ENCODE measurements around the gene STON2. TPM values are rescaled to one million over a fixed set of nuclear protein-coding genes. Genes with fewer than 3 reads are reported as not detected.
A peak's percentile ranks its signal among the peaks of the same experiment; 100 is the strongest.

Gene STON2
- total and polyA plus RNA-seq, 2 of the 13 experiments (the other 11 are each of a cell fraction or from before 2014, with no cell fraction given), result 2.1 to 11.0 TPM

DNA sequence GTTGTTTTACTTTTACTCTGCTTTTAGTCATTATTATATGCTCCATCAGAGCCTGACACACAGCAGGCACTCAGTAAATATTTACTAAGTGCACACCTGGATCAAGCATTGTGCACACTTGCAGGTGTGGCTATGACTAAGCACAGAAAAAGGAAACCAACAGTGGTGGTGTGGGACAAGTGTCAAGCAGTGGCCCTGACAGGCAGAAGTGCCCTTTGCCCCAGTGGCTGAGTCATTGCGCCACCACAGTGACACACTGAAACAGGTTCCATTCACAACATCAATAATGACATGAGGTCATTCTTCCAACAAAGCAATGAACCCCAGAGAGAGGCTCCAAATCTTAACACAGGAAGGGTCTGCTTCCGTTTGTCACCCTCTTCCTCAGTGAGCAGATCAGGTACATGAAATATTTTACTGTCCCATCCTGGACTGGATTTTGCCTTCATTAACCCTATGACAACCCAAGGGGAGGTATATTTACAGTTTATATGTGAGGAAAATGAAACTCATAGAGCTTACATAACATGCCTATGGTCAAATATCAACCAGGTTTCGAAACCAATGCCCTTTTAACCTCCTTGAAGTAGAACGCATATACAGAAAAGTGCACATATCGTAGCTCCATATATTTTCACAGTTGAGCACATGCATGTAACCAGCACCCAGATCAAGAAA lies 96.7 kb downstream of the STON2 start (continued):
- TF ChIP-seq FOXK1 (CRISPR knock-in tag; IDR thresholded peaks at IDR 0.05; ENCODE audit: borderline replicate concordance, low read depth), result peak; percentile 94
- TF ChIP-seq SAFB2 (CRISPR knock-in tag; IDR thresholded peaks at IDR 0.05; ENCODE audit: borderline replicate concordance, low read depth), result no peak
- TF ChIP-seq REL (CRISPR knock-in tag; conservative IDR thresholded peaks at IDR 0.05), result no peak
- TF ChIP-seq, protein P1, sequence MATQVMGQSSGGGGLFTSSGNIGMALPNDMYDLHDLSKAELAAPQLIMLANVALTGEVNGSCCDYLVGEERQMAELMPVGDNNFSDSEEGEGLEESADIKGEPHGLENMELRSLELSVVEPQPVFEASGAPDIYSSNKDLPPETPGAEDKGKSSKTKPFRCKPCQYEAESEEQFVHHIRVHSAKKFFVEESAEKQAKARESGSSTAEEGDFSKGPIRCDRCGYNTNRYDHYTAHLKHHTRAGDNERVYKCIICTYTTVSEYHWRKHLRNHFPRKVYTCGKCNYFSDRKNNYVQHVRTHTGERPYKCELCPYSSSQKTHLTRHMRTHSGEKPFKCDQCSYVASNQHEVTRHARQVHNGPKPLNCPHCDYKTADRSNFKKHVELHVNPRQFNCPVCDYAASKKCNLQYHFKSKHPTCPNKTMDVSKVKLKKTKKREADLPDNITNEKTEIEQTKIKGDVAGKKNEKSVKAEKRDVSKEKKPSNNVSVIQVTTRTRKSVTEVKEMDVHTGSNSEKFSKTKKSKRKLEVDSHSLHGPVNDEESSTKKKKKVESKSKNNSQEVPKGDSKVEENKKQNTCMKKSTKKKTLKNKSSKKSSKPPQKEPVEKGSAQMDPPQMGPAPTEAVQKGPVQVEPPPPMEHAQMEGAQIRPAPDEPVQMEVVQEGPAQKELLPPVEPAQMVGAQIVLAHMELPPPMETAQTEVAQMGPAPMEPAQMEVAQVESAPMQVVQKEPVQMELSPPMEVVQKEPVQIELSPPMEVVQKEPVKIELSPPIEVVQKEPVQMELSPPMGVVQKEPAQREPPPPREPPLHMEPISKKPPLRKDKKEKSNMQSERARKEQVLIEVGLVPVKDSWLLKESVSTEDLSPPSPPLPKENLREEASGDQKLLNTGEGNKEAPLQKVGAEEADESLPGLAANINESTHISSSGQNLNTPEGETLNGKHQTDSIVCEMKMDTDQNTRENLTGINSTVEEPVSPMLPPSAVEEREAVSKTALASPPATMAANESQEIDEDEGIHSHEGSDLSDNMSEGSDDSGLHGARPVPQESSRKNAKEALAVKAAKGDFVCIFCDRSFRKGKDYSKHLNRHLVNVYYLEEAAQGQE (IDR thresholded peaks at IDR 0.05; ENCODE audit: borderline replicate concordance in 1 of 2, low read depth in 1 of 2, low read length in 2 of 2), result peak in 1 of 2 experiments; percentile 64; a peak in 1 of 4 replicates
- TF ChIP-seq CSRNP1 (CRISPR knock-in tag; IDR thresholded peaks at IDR 0.05), result no peak
- 0 out of 2 replicates have a peak, but pooled peaks have one; percentile 17 for TF ChIP-seq SALL2 (CRISPR knock-in tag; IDR thresholded peaks at IDR 0.05)
- no peak for TF ChIP-seq IRF1 (CRISPR knock-in tag; IDR thresholded peaks at IDR 0.05; ENCODE audit: low read depth)
- no peak for TF ChIP-seq ZNF598 (CRISPR knock-in tag; IDR thresholded peaks at IDR 0.05; ENCODE audit: borderline replicate concordance)
- TF ChIP-seq CHCHD3 (CRISPR knock-in tag; IDR thresholded peaks at IDR 0.05), result no peak
- no peak for TF ChIP-seq CAMTA2 (CRISPR knock-in tag; IDR thresholded peaks at IDR 0.05; ENCODE audit: borderline replicate concordance)
- TF ChIP-seq, protein P2, sequence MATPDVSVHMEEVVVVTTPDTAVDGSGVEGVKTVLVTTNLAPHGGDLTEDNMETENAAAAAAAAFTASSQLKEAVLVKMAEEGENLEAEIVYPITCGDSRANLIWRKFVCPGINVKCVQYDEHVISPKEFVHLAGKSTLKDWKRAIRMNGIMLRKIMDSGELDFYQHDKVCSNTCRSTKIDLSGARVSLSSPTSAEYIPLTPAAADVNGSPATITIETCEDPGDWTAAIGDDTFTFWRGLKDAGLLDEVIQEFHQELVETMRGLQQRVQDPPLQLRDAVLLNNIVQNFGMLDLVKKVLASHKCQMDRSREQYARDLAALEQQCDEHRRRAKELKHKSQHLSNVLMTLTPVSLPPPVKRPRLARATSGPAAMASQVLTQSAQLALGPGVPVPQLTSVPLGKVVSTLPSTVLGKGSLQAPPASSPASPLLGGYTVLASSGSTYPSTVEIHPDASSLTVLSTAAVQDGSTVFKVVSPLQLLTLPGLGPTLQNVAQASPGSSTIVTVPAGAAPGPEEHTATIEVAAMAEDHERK (CRISPR knock-in tag; IDR thresholded peaks at IDR 0.05; ENCODE audit: low read depth), result no peak
- TF ChIP-seq STAG1 (CRISPR knock-in tag; IDR thresholded peaks at IDR 0.05), result no peak; the same call in 1 of the 2 replicates
- TF ChIP-seq ZNF713 (CRISPR knock-in tag; IDR thresholded peaks at IDR 0.05), result no peak
- no peak for TF ChIP-seq ISX (CRISPR knock-in tag; conservative IDR thresholded peaks at IDR 0.05)
- TF ChIP-seq ZBTB14 (CRISPR knock-in tag; IDR thresholded peaks at IDR 0.05), result no peak
